ENCODE measurements around the gene DEDD.

The DEDD gene

DNA sequence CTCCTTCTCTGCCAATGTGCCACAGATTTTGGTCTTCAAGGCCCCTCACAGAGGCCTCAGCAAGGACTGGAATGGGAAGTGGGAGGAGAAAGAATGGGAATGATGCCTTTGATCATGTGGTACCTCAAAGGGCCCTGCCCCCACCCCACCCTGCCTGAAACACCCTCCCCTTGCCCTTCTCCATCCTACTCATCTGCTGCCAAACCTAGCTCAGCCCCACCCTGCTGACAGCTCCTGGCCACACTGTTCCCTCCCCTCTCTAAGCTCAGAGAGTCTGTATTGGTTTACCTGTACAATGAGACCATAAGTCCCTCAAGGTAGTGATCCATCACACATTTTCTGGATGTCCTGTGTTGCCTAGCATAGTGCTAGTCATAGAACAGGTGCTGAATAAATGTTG lies 56.1 kb downstream of the DEDD start:
- DNase-seq (ENCODE audit: low read depth in 2 of 2, low spot score in 1 of 2) = no peak

DNA sequence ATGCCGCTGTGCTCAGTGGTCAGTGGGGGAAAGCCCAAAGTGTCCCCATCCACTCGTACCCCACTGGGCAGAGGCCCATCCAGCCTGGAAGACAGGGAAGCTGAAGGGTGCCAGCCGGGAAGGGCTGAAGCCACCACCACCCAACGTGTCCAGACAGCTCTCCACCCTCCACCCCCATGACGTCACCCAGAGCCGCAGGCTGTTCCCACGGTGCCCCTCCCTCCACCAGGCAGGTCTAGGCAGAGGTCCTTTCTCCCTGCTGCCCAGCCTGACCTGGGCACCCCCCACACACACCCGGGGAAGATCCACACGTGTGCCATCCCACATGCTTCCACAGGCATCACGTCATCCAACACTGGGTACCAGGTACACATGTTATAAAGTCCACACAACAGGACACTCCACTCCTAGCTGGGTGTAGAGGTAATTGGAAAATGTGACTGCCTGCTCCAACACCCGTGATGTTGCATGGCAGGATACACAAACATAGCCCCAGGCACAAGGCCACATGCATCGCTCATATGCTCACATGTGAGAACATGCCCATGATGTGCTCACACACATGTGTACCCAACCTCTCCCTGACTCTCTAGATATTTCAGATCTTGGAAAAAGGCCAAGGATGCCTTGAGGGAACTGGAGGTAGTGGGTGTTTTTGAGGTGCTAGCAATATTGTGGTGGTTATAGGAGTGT lies 57.6 kb downstream of the DEDD start:
- DNase-seq (ENCODE audit: low read depth in 2 of 2, low spot score in 1 of 2) = no peak

DNA sequence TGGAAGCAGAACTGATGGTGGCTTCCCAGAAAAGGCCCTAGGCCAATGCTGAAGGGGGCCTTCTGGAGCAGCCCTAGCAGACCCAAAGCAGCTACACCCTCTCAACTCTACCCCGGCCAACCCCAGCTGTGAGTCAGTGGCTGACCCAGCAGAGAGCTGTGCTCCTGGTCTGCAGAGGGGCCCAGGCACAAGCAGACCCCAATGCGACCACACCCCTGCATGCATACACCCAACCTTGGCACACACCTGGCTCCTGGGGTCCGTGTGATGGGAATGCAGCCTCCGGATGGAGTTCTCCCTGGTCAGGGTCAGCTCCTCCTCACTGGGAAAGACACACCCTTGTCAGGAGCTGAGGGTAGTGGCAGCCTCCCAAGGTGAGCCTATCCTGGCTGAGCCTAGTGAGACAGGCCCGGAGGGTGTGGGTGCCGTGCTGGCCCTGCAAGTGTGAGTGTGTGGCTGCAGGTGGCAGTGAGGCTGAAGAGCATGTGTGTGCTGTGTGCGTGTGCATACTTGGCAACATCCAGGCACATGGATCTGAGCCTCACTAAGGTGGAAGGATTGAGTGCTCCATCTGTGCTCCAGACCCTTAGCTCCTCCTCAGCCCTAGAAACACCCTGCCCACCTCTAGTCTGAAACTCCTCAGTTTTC lies 58.9 kb downstream of the DEDD start:
- no peak for DNase-seq (ENCODE audit: low read depth in 2 of 2, low spot score in 1 of 2)

DNA sequence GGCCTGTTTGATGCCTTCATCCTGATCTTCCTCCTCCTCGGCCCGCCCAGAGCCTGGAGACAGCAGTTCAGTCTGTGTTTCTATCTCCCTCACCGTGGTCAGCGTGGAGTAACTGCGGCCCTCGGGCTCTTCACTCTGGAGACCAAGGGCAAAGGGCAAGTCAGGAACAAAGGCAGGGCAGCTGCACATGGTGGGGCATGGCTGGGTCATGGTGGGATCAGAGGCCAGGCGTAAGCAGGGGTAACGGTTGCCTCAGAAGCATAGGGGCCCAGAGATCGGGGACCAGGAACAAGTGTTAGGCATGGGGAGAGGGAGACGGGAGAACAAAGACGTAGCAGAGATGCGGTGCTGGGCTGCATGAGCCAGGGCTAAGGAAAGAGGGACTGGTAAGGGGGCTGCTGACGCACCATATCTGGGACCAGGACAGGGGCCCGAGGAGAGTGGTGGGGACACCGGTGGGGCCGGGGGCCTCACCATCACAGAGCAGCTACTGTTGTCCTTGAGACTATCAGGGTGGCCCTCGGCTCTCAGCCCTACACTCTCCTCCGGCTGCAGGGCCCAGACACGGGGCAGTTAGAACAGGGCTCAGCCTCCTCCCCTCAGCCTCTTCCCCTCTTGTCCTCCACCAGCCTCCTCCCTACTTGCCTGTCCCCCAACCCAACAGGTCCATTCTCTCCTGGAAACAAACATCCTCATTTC lies 59.6 kb downstream of the DEDD start:
- DNase-seq (ENCODE audit: low read depth in 2 of 2, low spot score in 1 of 2) = no peak

DNA sequence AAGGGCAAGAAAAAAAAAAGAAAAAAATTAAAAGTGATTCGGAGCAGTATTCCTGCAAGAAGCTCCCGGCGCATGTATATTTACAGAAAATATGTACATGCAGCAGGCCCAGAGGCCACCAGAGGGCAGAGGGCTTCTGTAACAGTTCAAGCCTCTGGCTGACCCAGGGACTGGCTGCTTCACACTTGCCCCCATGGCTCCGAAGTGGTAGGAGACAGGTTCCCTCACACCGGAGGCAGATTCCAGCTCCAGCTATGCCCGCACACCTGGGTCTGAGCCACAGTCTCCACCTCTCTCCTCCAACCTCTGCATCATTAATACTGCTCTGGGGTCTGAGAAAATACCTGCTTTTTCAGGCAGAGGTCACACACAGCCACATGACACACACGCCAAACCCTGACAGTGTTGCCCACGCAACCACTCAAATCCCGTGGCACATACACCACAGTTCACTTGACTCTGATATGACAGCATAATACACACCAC lies 60.5 kb downstream of the DEDD start:
- no peak for DNase-seq (ENCODE audit: low read depth in 2 of 2, low spot score in 1 of 2)

Measured in stimulated activated CD8-positive, alpha-beta memory T cell treated with anti-CD3 and anti-CD28 coated beads, Interleukin-4, amount 100 ng/mL, for 4 hours (primary cell).